M059J (cell line): ENCODE measurements around the gene SKIDA1. TPM values are rescaled to one million over a fixed set of nuclear protein-coding genes. Genes with fewer than 3 reads are reported as not detected.
"Not testable (repeated sequence)": the region's sequence is repeated elsewhere in the genome, so short reads cannot be mapped to it uniquely, and the experiment has no call there.

Experiments used
- DNase-seq: peaks from one replicate; pipeline ENCODE4 v3.0.0-alpha.2; 2012; ENCODE audit warnings: low read depth
- total RNA-seq: library from RNA; depleted of rRNA; stranded (reverse); fragments of >200 nt; shearing (Covaris generic); gene quantifications from 2 replicates; pipeline ENCODE4 v1.2.3, GENCODE V29; 2014; rRNA removed

SKIDA1 gene
- total RNA-seq = 1.2 and 1.9 TPM in 2 replicates

GRCh38 chr10:21525367-21526187 is at the start of gene SKIDA1:
Gene SKIDA1 (minus strand): TSS chr10:21525682. CDS start chr10:21517822, 7,860 bp downstream.
- peak; percentile 88 for DNase-seq

DNA sequence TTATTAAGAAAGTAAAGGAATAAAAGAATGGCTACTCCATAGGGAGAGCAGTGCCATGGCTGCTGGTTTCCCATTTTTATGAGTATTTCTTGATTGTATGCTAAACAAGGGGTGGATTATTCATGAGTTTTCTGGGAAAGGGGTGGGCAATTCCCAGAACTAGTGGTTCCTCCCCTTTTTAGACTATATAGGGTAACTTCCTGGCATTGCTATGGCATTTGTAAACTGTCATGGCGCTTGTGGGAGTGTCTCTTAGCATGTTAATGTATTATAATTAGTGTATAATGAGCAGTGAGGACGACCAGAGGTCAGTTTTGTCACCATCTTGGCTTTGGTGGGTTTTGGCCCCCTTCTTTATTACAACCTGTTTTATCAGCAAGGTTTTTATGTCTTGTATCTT is 49.0 kb upstream of the SKIDA1 start:
- not testable (repeated sequence) for DNase-seq

DNA sequence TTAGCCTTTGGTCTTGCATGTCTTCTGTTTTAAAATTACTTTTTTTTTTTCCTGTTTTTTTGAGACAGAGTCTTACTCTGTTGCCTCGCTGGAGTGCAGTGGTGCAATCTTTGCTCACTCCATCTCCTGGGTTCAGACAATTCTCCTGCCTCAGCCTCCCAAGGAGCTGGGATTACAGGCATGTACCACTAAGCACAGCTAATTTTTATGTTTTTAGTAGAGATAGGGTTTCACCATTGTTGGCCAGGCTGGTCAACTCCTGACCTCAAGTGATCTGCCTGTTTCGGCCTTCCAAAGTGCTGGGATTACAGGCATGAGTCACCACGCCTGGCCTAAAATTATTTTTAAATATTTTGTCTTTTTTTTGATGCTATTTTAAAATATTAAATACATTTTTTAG is 47.1 kb upstream of the SKIDA1 start:
- peak; percentile 39 for DNase-seq

DNA sequence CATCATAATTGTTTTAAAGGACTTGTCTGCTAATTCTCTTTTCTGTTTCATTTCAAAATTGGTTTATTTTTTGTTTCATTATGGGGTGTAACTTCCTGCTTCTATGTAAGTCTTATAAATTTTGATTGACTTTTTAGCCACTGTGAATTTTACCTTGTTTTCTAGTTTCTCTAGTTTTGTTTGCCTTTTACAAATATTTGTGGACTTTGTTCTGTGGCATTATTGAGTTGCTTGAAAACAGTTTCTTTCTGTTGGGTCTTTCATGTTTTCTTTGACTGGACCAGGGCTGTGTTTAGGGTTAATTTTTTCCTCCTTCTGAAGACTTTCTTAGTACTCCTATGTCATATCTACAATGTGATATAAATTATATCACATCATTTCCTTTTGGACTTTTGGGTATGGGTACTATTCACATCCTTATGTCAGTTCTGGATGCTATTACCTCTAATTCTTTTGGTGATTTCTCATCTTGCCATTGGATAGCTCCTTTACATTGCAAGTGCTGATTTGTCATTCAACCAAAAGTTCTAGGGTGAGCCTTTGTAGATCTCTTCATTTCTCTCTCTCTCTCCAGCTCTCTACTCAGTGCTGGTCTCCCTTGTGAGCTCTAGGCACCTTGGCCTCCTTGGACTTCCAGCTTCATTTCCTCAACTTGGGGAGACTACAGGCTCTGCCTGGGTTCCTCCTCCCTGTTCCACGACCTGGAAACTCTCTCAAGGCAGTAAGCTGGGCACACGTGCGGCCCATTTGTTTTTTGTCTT is 45.5 kb upstream of the SKIDA1 start:
- DNase-seq = no peak

DNA sequence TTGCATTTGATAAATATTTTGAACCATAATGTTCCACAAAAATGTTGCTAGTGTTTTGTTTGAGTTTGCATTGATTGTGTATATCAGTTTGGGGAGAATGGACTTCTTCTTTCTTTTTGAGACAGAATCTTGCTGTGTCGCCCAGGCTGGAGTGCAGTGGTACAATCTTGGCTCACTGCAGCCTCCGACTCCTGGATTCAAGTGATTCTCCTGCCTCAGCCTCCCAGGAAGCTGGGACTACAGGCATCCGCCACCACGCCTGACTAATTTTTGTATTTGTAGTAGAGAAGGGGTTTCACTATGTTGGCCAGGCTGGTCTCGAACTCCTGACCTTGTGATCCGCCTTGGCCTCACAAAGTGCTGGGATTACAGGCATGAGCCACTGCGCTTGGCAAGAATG is 33.5 kb upstream of the SKIDA1 start:
- not testable (repeated sequence) for DNase-seq

GRCh38 chr10:21556527-21556926 is 31.0 kb upstream of the SKIDA1 start:
- DNase-seq = no peak

DNA sequence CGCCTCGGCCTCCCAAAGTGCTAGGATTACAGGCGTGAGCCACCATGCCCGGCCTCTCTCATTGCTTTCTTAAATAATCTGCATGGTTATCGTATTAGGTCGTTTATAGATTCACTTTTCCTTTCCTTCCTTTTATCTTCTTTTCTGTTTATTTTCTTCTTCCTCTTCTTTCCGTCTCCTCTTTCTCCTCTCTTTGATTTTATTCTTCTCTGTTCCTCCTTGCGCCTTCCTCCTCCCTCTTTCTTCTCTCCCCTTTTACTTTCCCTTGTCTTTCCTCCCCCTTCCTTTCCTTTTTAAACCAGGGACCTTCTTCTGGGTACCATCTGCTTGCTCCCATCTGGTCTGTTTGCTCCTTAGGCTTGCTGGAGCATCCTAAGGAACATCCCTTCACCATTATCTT is 27.2 kb upstream of the SKIDA1 start:
- no peak for DNase-seq

GRCh38 chr10:21547246-21547645 is 21.8 kb upstream of the SKIDA1 start:
- no peak for DNase-seq

DNA sequence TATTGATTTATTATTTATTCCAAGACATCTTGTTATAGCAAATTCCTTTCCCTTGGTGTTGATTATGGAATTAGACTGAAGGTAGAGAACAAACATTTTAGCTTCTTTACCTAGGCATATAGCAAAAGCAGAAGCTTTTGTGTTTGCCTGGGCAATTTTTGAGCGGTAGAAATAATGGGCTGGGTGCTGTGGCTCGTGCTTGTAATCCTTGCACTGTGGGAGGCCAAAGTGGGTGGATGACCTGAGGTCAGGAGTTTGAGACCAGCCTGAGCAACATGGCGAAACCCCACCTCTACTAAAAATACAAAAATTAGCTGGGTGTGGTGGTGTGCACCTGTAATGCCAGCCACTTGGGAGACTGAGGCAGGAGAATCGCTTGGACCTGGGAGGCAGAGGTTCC is 15.2 kb upstream of the SKIDA1 start:
- not testable (repeated sequence) for DNase-seq

GRCh38 chr10:21536874-21537273 is 11.4 kb upstream of the SKIDA1 start:
- no peak for DNase-seq

DNA sequence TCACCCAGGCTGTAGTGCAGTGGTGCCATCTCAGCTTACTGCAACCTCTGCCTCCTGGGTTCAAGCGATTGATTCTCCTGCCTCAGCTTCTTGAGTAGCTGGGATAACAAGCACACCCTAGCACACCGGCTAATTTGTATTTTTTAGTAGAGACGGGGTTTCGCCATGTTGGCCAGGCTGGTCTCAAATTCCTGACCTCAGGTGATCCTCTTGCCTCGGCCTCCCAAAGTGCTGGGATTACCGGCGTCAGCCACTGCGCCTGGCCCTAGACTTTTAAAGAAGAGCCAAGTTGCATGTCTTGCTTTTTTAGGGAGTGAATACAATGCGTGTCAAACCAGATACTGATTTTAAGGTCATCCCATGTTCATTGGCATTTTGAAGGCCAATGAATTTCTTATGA is 10.5 kb upstream of the SKIDA1 start:
- DNase-seq = not testable (repeated sequence)

DNA sequence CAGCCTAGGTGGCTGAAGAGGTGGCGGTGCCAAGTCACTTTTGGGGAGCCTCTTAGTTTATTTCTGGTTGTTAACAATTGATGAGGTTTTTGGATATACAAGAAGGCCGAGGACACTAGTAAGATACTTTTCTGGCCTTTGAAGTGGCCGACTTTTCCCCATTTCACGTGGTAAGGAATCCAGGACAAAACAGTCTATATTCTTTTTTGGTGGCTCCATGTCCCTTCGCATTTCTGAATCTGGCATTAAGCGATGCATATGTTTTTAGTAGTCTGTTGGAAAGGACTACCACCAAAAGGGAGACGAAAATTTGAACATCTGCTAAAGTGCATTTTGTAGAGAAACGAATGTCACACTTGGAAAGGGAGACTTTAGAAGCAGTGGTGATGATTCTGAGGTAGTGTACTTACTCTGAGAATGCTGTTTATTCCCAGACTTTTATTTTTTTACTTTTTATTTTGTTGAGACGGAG is 10.0 kb upstream of the SKIDA1 start:
- no peak for DNase-seq

DNA sequence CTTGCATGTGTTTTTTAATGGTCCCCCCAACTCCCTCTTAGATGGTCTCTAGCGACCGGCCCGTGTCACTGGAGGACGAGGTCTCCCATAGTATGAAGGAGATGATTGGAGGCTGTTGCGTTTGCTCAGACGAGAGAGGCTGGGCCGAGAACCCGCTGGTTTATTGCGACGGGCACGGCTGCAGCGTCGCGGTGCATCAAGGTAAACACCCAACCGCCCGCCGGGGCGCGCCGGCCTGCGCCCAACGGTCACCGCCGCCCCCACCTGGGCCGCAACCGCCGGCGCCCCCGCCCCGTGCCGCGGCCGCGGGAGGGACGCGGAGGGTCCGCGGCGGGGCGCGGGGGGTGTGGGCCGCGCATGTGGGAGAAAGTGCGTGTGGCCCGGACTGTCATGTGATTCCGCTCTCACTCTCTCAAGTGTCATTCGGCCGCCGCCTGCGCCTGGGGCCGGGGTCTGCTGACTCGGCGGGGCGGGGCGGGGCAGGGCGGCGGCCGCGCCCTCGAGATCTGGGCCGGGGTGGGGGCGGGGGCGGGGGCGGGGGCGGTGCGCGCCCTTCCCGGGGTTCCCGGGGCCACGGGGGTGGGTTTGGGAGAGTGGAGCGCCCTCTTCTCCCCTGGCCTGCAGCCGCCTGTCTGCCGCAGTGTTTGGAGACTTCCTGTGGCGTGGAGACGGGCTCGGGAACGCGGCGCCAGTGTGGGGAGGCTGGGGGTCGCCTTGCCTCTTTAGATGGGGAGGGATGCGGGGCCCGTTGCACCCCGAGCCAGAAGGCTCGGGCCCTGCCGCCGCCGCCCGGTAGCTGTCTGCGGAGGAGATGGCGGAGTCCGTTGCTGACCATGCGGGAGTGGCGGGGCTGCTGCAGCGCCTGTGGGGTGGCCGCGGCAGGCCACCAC is 9.4 kb upstream of the SKIDA1 start:
- peak; percentile 34 for DNase-seq

DNA sequence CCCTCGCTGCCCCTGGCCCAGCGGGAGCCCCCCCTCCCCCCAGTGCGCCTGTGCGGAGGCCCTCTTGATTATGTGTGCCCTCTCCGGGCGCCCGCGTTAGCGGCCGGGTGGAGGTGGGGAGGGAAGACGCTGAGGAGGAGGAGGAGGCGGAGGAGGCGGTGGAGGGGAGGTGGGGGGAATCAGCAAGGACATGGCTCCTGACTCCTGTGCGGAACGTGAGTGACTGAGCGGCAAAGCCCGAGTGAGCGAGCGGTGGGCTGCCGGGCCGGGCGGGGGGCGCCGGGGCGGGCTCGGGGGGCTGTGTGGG is 8.8 kb upstream of the SKIDA1 start:
- DNase-seq = no peak

DNA sequence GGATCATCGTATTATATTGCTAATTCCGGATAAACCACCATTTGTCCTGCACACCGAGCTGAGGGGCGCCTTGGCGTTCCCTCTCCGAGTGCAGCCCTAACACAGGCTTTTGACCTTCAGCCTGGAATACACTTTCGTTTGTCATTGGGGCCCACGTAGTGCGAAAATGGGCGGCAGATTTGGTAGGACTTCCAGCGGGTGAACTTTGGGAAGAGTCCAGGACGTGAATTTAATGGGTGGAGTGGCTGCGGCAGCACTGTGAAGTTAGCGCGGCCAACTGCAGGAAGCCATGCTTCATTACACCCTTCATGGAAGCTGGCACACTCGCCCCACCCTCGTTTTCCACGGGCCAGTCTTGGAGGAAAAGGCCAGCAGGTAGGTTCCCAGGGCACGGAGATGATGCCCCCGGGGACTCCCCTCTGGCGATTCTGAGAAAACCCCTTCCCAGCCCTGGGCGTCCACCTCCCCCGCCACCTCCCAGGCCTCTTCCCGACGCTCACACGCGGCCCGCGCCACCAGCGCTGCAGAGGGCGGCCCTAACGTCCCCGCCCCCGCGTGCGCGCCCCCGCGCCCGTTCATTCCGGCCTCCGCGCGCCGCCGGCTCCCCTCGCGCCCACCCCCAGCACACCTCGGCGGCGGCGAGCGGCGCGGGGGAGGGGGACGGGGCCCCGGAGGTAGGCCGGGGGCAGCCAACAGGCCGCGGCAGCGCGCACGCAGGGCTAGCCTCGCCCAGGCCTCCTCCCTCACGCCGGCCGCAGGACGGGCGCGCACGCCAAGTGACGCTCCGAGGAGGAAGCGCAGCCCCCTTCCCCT is 8.2 kb upstream of the SKIDA1 start, which contains the start of gene MLLT10:
TSS of gene MLLT10 (plus strand) at position 766 of the 813 bp plus-strand sequence. CDS start 413 bp downstream, outside the sequence.
- peak; percentile 83 for DNase-seq

- DNase-seq = peak; percentile 22
Observed at GRCh38 chr10:21532694-21533466, 7.4 kb upstream of the SKIDA1 start.

- DNase-seq = peak; percentile 49
Observed at GRCh38 chr10:21531164-21531563, 5.7 kb upstream of the SKIDA1 start.

DNA sequence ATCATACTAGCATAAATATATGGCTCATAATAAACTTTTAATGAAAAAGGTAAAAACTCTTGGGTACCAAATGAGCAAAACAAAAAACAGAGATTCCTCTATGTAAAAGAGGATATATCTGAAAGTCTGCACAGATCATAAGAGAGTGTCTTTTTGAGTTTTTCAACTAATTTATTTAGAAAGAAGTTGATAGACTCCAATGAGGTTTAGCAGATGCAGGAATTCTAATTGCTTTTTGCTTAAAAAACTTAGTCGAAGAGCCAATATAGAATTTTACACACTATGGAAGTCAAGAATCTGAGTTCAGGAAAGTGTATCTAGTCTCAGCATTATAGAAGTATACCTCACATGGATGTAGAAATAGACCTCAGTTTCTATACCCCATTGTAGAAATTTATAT is 5.2 kb upstream of the SKIDA1 start:
- no peak for DNase-seq

DNA sequence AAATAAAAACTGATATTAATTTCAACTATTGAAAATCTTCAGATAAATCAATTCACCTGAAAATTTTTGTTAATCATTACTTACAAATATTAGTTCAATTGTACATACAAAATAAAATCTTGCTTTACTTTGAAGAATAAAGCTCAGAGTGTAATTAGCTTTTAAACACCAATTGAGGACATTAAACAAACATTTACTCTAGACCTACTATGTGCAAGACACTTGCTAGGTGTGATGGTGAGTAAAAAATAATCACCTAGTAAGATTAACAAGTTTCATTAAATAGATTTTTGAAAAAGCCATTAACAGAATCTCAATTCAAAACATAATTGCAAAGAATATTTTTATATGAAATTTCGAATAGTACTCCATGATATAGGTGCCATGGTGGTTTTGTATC is 4.7 kb upstream of the SKIDA1 start:
- no peak for DNase-seq
